ENCODE results near the gene CIZ1. TPM values are rescaled to one million over a fixed set of nuclear protein-coding genes. Genes with fewer than 3 reads are reported as not detected.
A peak's percentile ranks its signal among the peaks of the same experiment; 100 is the strongest.

CIZ1 gene
- total and polyA plus RNA-seq, 2 of the 13 experiments (the other 11 are each of a cell fraction or from before 2014, with no cell fraction given) = 30.6 to 50.3 TPM

GRCh38 chr9:128203024-128203706 is 11.8 kb upstream of the CIZ1 start, which contains the start of gene DNM1 (continued):
- TF ChIP-seq ZBTB39 (CRISPR knock-in tag; IDR thresholded peaks at IDR 0.05) (no peak), ZNF615 (CRISPR knock-in tag; IDR thresholded peaks at IDR 0.05; ENCODE audit: borderline replicate concordance) (no peak), ZNF800 (CRISPR knock-in tag; IDR thresholded peaks at IDR 0.05) (no peak), FOSL1 (CRISPR knock-in tag; IDR thresholded peaks at IDR 0.05; ENCODE audit: borderline replicate concordance) (no peak), KLF13 (CRISPR knock-in tag; IDR thresholded peaks at IDR 0.05) (no peak), TAF15 (IDR thresholded peaks at IDR 0.05; ENCODE audit: low read depth, low read length, poor library complexity, severe bottlenecking) (no peak), ZNF772 (CRISPR knock-in tag; IDR thresholded peaks at IDR 0.05) (no peak), GABPB1 (CRISPR knock-in tag; IDR thresholded peaks at IDR 0.05) (peak; percentile 75; the same call in 1 of the 2 replicates), ZNF766 (CRISPR knock-in tag; IDR thresholded peaks at IDR 0.05; ENCODE audit: borderline replicate concordance) (no peak), PHF8 (CRISPR knock-in tag; IDR thresholded peaks at IDR 0.05) (no peak), HHEX (CRISPR knock-in tag; IDR thresholded peaks at IDR 0.05) (no peak), HINFP (CRISPR knock-in tag; IDR thresholded peaks at IDR 0.05; ENCODE audit: low read depth) (peak; percentile 48; the same call in 1 of the 2 replicates), ZNF777 (CRISPR knock-in tag; IDR thresholded peaks at IDR 0.05) (peak; percentile 69; the same call in 1 of the 2 replicates), ZNF574 (CRISPR knock-in tag; IDR thresholded peaks at IDR 0.05) (peak; percentile 85), SIN3B (IDR thresholded peaks at IDR 0.05; ENCODE audit: low read length) (no peak)

All from HepG2 (cell line).